HEK293 (cell line): ENCODE measurements around the gene RAPGEF5.

Experiments used
- CTCF ChIA-PET: fragments of 350-600 bp; formaldehyde crosslinking; extraction: SDS; loops from one replicate; lab custom pipeline; 2021; ENCODE audit warnings: antibody characterized with exemption; lab: Yijun Ruan, JAX
- POLR2A ChIA-PET: fragments of 300-600 bp; formaldehyde crosslinking; extraction: SDS; loops from one replicate; lab custom pipeline; 2020; ENCODE audit warnings: antibody characterized with exemption, inconsistent platforms; lab: Yijun Ruan, JAX
- H3K27ac ChIP-seq: fragments of 200-500 bp; sonication (Bioruptor generic); 2 replicates; pipeline ENCODE4 v1.5.1; 2014; ENCODE audit warnings: low read depth, low read length, control low read depth, inconsistent platforms; ENCODE audit errors: extremely low read depth
- H3K36me3 ChIP-seq, 2 experiments: fragments of 200-500 bp in 1 of 2; sonication (Bioruptor generic) in 1 of 2; 1 replicate in 1 of 2; 2 replicates in 1 of 2; pipeline ENCODE4 v1.5.1; 2014 to 2017; ENCODE audit warnings: inconsistent platforms in 2 of 2, low read length in 2 of 2; ENCODE audit not compliant: control insufficient read depth in 2 of 2, insufficient read depth in 1 of 2
- H3K4me1 ChIP-seq: fragments of 200-500 bp; sonication (Bioruptor generic); 2 replicates; pipeline ENCODE4 v1.5.1; 2014; ENCODE audit warnings: mild to moderate bottlenecking, low read length, inconsistent platforms; ENCODE audit not compliant: control insufficient read depth, insufficient read depth
- H3K4me3 ChIP-seq: 2 replicates; pipeline ENCODE4 v1.5.1; 2011; ENCODE audit warnings: low read depth, mild to moderate bottlenecking, control low read depth, low read length, moderate library complexity
- H3K9me3 ChIP-seq: fragments of 200-500 bp; sonication (Bioruptor generic); 2 replicates; pipeline ENCODE4 v1.5.1; 2014; ENCODE audit warnings: low read depth, low read length, inconsistent platforms; ENCODE audit not compliant: control insufficient read depth, insufficient read depth
- KLF8 ChIP-seq: fragments of 450-650 bp; formaldehyde crosslinking; IDR thresholded peaks from 2 replicates; pipeline ENCODE4 v1.5.1; 2016; ENCODE audit warnings: missing biosample characterization, missing genetic modification characterization
- MEIS1 ChIP-seq: sonication (generic); formaldehyde crosslinking; IDR thresholded peaks from 2 replicates; pipeline ENCODE4 v1.8.1; 2022; ENCODE audit warnings: missing genetic modification reagents, mild to moderate bottlenecking, borderline replicate concordance
- MZF1 ChIP-seq: fragments of 450-650 bp; formaldehyde crosslinking; IDR thresholded peaks from 2 replicates; pipeline ENCODE4 v1.5.1; 2017; ENCODE audit warnings: missing biosample characterization, missing genetic modification characterization, borderline replicate concordance
- OVOL3 ChIP-seq: fragments of 450-650 bp; formaldehyde crosslinking; IDR thresholded peaks from 2 replicates; pipeline ENCODE4 v1.5.1; 2016; ENCODE audit warnings: missing biosample characterization, missing genetic modification characterization
- SCRT1 ChIP-seq: fragments of 450-650 bp; formaldehyde crosslinking; IDR thresholded peaks from 2 replicates; pipeline ENCODE4 v1.5.1; 2016; ENCODE audit warnings: missing biosample characterization, missing genetic modification characterization, borderline replicate concordance
- SP2 ChIP-seq: fragments of 450-650 bp; formaldehyde crosslinking; IDR thresholded peaks from 2 replicates; pipeline ENCODE4 v1.5.1; 2016; ENCODE audit warnings: missing biosample characterization, missing genetic modification characterization
- WT1 ChIP-seq: fragments of 450-650 bp; formaldehyde crosslinking; IDR thresholded peaks from 2 replicates; pipeline ENCODE4 v1.5.1; 2016; ENCODE audit warnings: missing biosample characterization, missing genetic modification characterization
- ZBTB1 ChIP-seq: fragments of 450-650 bp; formaldehyde crosslinking; IDR thresholded peaks from 2 replicates; pipeline ENCODE4 v1.5.1; 2016; ENCODE audit warnings: missing biosample characterization, missing genetic modification characterization
- ZBTB7A ChIP-seq: fragments of 450-650 bp; formaldehyde crosslinking; IDR thresholded peaks from 2 replicates; pipeline ENCODE4 v1.5.1; 2016; ENCODE audit warnings: low read depth, missing biosample characterization, missing genetic modification characterization
- ZIC2 ChIP-seq: fragments of 450-650 bp; formaldehyde crosslinking; IDR thresholded peaks from 2 replicates; pipeline ENCODE4 v1.5.1; 2016; ENCODE audit warnings: missing biosample characterization, missing genetic modification characterization
- ZNF121 ChIP-seq: fragments of 450-650 bp; formaldehyde crosslinking; IDR thresholded peaks from 2 replicates; pipeline ENCODE4 v1.5.1; 2016; ENCODE audit warnings: missing biosample characterization, missing genetic modification characterization
- ZNF174 ChIP-seq: fragments of 450-650 bp; formaldehyde crosslinking; IDR thresholded peaks from 2 replicates; pipeline ENCODE4 v1.5.0; 2017; ENCODE audit warnings: missing biosample characterization, mild to moderate bottlenecking, missing genetic modification characterization
- ZNF366 ChIP-seq: fragments of 450-650 bp; formaldehyde crosslinking; conservative IDR thresholded peaks from 2 replicates; pipeline ENCODE4 v1.5.1; 2016; ENCODE audit warnings: missing biosample characterization, missing genetic modification characterization
- ZNF416 ChIP-seq: fragments of 450-650 bp; formaldehyde crosslinking; IDR thresholded peaks from 2 replicates; pipeline ENCODE4 v1.5.1; 2016; ENCODE audit warnings: missing biosample characterization, missing genetic modification characterization
- ZNF433 ChIP-seq: fragments of 450-650 bp; formaldehyde crosslinking; IDR thresholded peaks from 2 replicates; pipeline ENCODE4 v1.5.1; 2016; ENCODE audit warnings: missing biosample characterization, missing genetic modification characterization, low read depth
- ZNF558 ChIP-seq: fragments of 450-650 bp; formaldehyde crosslinking; IDR thresholded peaks from 2 replicates; pipeline ENCODE4 v1.5.1; 2016; ENCODE audit warnings: missing biosample characterization, missing genetic modification characterization
- ZNF629 ChIP-seq: fragments of 450-650 bp; formaldehyde crosslinking; IDR thresholded peaks from 2 replicates; pipeline ENCODE4 v1.5.1; 2017; ENCODE audit warnings: missing biosample characterization, missing genetic modification characterization
- ZNF747 ChIP-seq: fragments of 450-650 bp; formaldehyde crosslinking; IDR thresholded peaks from 2 replicates; pipeline ENCODE4 v1.5.1; 2016; ENCODE audit warnings: missing biosample characterization, missing genetic modification characterization
- ZNF768 ChIP-seq: fragments of 450-650 bp; formaldehyde crosslinking; IDR thresholded peaks from 2 replicates; pipeline ENCODE4 v1.5.1; 2018; ENCODE audit warnings: missing biosample characterization, mild to moderate bottlenecking, missing genetic modification characterization
- ZNF777 ChIP-seq: fragments of 450-650 bp; formaldehyde crosslinking; IDR thresholded peaks from 2 replicates; pipeline ENCODE4 v1.5.1; 2017; ENCODE audit warnings: missing biosample characterization, missing genetic modification characterization, borderline replicate concordance
- ZSCAN30 ChIP-seq: fragments of 450-650 bp; IDR thresholded peaks from 2 replicates; pipeline ENCODE4 v1.5.1; 2018; ENCODE audit warnings: missing biosample characterization, mild to moderate bottlenecking, missing genetic modification characterization, moderate library complexity
- TF ChIP-seq, protein P1 (sequence below): fragments of 450-650 bp; formaldehyde crosslinking; IDR thresholded peaks from 2 replicates; pipeline ENCODE4 v1.5.1; 2016; ENCODE audit warnings: missing biosample characterization, missing genetic modification characterization
- TF ChIP-seq, protein P2 (sequence below): fragments of 450-650 bp; formaldehyde crosslinking; IDR thresholded peaks from 2 replicates; pipeline ENCODE4 v1.5.1; 2016; ENCODE audit warnings: missing biosample characterization, missing genetic modification characterization
- TF ChIP-seq, protein P3 (sequence below): IDR thresholded peaks from 2 replicates; pipeline ENCODE4 v1.6.1; 2011; ENCODE audit warnings: mild to moderate bottlenecking, low read depth, low read length, borderline replicate concordance
- TF ChIP-seq, protein P4 (sequence below): fragments of 450-650 bp; formaldehyde crosslinking; IDR thresholded peaks from 2 replicates; pipeline ENCODE4; 2016; ENCODE audit warnings: missing biosample characterization, missing genetic modification characterization

The RAPGEF5 gene

DNA sequence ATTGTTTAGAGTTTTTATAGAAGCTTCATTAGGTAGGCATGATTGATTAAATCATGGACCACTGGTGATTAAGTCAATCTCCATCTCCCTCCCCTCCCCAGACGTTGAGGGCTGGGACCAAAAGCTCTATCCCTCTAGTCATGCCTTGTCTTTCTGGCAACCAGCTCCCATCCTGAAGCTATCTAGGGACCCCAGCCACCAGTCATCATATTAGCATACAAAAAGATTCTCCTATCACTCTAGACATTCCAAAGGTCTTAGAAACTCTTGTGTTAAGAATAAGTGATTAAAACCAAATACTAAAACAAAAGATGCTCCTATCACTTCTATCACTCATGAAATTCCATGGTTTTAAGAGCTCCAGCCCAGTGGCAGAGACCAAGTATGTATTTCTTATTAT lies 178.2 kb downstream of the RAPGEF5 start:
- Histone ChIP-seq H3K27ac (no peak overlapping the region), H3K4me1 (no peaks in the 10 kb centered on the region), H3K36me3 (no peaks in the 10 kb centered on the region), H3K9me3 (no peaks in the 10 kb centered on the region), H3K4me3 (no peak overlapping the region)
- no peak for TF ChIP-seq ZNF174 (tag by site-specific recombination)
- TF ChIP-seq WT1 (tag by site-specific recombination) = no peak
- TF ChIP-seq ZNF747 (tag by site-specific recombination) = no peak
- no peak for TF ChIP-seq ZNF768 (tag by site-specific recombination)
- TF ChIP-seq MZF1 (tag by site-specific recombination) = no peak
- no peak for TF ChIP-seq ZNF433 (tag by site-specific recombination)
- TF ChIP-seq ZBTB1 (tag by site-specific recombination) = no peak
- TF ChIP-seq, protein P1, sequence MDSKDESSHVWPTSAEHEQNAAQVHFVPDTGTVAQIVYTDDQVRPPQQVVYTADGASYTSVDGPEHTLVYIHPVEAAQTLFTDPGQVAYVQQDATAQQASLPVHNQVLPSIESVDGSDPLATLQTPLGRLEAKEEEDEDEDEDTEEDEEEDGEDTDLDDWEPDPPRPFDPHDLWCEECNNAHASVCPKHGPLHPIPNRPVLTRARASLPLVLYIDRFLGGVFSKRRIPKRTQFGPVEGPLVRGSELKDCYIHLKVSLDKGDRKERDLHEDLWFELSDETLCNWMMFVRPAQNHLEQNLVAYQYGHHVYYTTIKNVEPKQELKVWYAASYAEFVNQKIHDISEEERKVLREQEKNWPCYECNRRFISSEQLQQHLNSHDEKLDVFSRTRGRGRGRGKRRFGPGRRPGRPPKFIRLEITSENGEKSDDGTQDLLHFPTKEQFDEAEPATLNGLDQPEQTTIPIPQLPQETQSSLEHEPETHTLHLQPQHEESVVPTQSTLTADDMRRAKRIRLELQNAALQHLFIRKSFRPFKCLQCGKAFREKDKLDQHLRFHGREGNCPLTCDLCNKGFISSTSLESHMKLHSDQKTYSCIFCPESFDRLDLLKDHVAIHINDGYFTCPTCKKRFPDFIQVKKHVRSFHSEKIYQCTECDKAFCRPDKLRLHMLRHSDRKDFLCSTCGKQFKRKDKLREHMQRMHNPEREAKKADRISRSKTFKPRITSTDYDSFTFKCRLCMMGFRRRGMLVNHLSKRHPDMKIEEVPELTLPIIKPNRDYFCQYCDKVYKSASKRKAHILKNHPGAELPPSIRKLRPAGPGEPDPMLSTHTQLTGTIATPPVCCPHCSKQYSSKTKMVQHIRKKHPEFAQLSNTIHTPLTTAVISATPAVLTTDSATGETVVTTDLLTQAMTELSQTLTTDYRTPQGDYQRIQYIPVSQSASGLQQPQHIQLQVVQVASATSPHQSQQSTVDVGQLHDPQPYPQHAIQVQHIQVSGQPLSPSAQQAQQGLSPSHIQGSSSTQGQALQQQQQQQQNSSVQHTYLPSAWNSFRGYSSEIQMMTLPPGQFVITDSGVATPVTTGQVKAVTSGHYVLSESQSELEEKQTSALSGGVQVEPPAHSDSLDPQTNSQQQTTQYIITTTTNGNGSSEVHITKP = no peak
- no peak for TF ChIP-seq ZBTB7A
- no peak for TF ChIP-seq SCRT1 (tag by site-specific recombination)
- no peak for TF ChIP-seq KLF8
- ChIA-PET POLR2A (no interaction called here), CTCF (interaction anchor here (0.6 kb wide), 1 partner anchor 39 kb away, joined by 3 read pairs; no protein-coding TSS in a partner anchor)

DNA sequence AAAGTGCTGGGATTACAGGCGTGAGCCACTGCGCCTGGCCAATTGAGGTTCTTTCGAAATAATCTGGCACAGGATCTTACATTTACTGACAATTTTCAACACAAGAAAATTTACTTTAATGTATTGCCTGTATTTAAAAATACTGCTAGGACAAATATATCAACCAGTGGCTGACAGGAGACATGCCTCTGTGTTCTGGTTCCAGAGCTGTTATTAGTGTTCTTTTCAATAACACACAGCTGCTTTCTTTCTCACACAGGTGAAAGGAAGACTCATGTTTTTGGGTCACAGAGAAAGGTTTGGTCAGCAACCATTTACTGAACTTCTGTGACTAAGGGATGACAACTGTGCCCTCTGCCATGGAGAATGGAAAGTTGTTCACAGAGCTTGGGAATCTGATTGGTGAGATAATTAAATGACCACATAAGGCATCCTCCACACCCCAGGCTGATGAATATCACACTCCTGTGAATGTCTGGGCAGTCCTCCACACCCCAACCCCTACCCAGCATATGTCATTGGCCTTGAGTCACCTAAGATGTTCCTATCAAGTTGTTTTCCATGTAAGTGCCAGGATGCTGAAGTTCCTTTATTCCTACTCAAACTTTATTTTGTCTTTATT lies 180.1 kb downstream of the RAPGEF5 start:
- Histone ChIP-seq H3K36me3 (no peaks in the 10 kb centered on the region), H3K4me3 (no peak overlapping the region), H3K27ac (no peak overlapping the region), H3K9me3 (no peaks in the 10 kb centered on the region), H3K4me1 (no peaks in the 10 kb centered on the region)
- CTCF ChIA-PET = no interaction called here
- POLR2A ChIA-PET = no interaction called here
- TF ChIP-seq SP2 (tag by site-specific recombination) (no peak), ZIC2 (tag by site-specific recombination) (no peak), ZNF366 (tag by site-specific recombination) (no peak), ZNF558 (tag by site-specific recombination) (no peak), ZNF629 (tag by site-specific recombination) (no peak), ZNF121 (no peak), ZNF416 (tag by site-specific recombination) (no peak), ZBTB1 (tag by site-specific recombination) (no peak), ZNF777 (tag by site-specific recombination) (no peak), ZSCAN30 (no peak), MEIS1 (CRISPR knock-in tag) (no peak), OVOL3 (no peak)
- TF ChIP-seq, protein P2, sequence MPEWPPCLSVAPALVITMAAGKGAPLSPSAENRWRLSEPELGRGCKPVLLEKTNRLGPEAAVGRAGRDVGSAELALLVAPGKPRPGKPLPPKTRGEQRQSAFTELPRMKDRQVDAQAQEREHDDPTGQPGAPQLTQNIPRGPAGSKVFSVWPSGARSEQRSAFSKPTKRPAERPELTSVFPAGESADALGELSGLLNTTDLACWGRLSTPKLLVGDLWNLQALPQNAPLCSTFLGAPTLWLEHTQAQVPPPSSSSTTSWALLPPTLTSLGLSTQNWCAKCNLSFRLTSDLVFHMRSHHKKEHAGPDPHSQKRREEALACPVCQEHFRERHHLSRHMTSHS (tag by site-specific recombination) = no peak
- TF ChIP-seq, protein P3, sequence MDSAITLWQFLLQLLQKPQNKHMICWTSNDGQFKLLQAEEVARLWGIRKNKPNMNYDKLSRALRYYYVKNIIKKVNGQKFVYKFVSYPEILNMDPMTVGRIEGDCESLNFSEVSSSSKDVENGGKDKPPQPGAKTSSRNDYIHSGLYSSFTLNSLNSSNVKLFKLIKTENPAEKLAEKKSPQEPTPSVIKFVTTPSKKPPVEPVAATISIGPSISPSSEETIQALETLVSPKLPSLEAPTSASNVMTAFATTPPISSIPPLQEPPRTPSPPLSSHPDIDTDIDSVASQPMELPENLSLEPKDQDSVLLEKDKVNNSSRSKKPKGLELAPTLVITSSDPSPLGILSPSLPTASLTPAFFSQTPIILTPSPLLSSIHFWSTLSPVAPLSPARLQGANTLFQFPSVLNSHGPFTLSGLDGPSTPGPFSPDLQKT = no peak
- TF ChIP-seq, protein P4, sequence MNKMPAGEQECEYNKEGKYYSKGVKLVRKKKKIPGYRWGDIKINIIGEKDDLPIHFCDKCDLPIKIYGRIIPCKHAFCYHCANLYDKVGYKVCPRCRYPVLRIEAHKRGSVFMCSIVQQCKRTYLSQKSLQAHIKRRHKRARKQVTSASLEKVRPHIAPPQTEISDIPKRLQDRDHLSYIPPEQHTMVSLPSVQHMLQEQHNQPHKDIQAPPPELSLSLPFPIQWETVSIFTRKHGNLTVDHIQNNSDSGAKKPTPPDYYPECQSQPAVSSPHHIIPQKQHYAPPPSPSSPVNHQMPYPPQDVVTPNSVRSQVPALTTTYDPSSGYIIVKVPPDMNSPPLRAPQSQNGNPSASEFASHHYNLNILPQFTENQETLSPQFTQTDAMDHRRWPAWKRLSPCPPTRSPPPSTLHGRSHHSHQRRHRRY (tag by site-specific recombination) = no peak
- TF ChIP-seq, protein P1 = no peak
